HepG2 (cell line): ENCODE measurements around the gene FOXN3. TPM values are rescaled to one million over a fixed set of nuclear protein-coding genes. Genes with fewer than 3 reads are reported as not detected.

Experiments used
- ESRRA ChIP-seq: sonication (generic); formaldehyde crosslinking; IDR thresholded peaks from 2 replicates; pipeline ENCODE4 v1.5.1; 2020; ENCODE audit warnings: mild to moderate bottlenecking, low read depth, missing genetic modification reagents
- KAT7 ChIP-seq: IDR thresholded peaks from 2 replicates; pipeline ENCODE4 v1.6.1; 2018; ENCODE audit warnings: borderline replicate concordance, missing compliant biosample characterization
- RELA ChIP-seq: sonication (generic); formaldehyde crosslinking; IDR thresholded peaks from 2 replicates; pipeline ENCODE4 v1.4.0; 2020; ENCODE audit warnings: missing genetic modification reagents
- SP5 ChIP-seq: IDR thresholded peaks from 2 replicates; pipeline ENCODE4 v1.6.1; 2016; ENCODE audit warnings: low read depth, borderline replicate concordance
- ZFP41 ChIP-seq: sonication (generic); formaldehyde crosslinking; IDR thresholded peaks from 2 replicates; pipeline ENCODE4 v1.4.0; 2020; ENCODE audit warnings: mild to moderate bottlenecking, missing genetic modification reagents, borderline replicate concordance
- ZMYM4 ChIP-seq: sonication (generic); formaldehyde crosslinking; IDR thresholded peaks from 2 replicates; pipeline ENCODE4 v1.8.1; 2023; ENCODE audit warnings: mild to moderate bottlenecking, missing genetic modification reagents
- ZNF142 ChIP-seq: sonication (generic); formaldehyde crosslinking; IDR thresholded peaks from 2 replicates; pipeline ENCODE4 v1.4.0; 2020; ENCODE audit warnings: missing genetic modification reagents
- ZNF230 ChIP-seq: sonication (generic); formaldehyde crosslinking; IDR thresholded peaks from 2 replicates; pipeline ENCODE4 v1.4.0; 2020; ENCODE audit warnings: mild to moderate bottlenecking, missing genetic modification reagents
- ZNF614 ChIP-seq: IDR thresholded peaks from 2 replicates; pipeline ENCODE4 v1.6.1; 2018; ENCODE audit warnings: missing biosample characterization, missing genetic modification reagents, inconsistent platforms, borderline replicate concordance
- polyA plus RNA-seq, 8 experiments: library from polyadenylated mRNA; depleted of rRNA in 3 of 8; stranded (reverse) in 7 of 8; unstranded in 1 of 8; fragments of >200 nt; fragmentation: Illumina TruSeq in 4 of 8; extraction: Trizol in 4 of 8; gene quantifications; 2 replicates each; pipeline versions ENCODE4 v1.2.1 to v1.2.3, GENCODE V29; 2011 to 2016; ENCODE audit warnings: low read depth in 4 of 8, missing spikeins in 1 of 8, mixed read lengths in 1 of 8; ENCODE audit not compliant: insufficient read depth in 1 of 8
- total RNA-seq, 5 experiments: library from RNA; depleted of rRNA; stranded (reverse); fragments of >200 nt; fragmentation: Illumina TruSeq; extraction: Trizol; gene quantifications; 2 replicates each; pipeline ENCODE4 v1.2.3, GENCODE V29; 2016; ENCODE audit warnings: low read depth in 1 of 5
- TF ChIP-seq, protein P1 (sequence below): IDR thresholded peaks from 2 replicates; pipeline ENCODE4 v1.6.1; 2016
- TF ChIP-seq, protein P2 (sequence below): sonication (generic); formaldehyde crosslinking; IDR thresholded peaks from 2 replicates; pipeline ENCODE4 v1.4.0; 2020; ENCODE audit warnings: missing genetic modification reagents
- TF ChIP-seq, protein P3 (sequence below), 2 experiments: sonication (generic) in 1 of 2; formaldehyde crosslinking in 1 of 2; IDR thresholded peaks; 2 replicates each; pipeline versions ENCODE4 v1.6.1 to v1.9.0; 2014 to 2022; ENCODE audit warnings: antibody characterized with exemption in 1 of 2, borderline replicate concordance in 1 of 2, inconsistent platforms in 1 of 2, low read depth in 1 of 2, missing genetic modification reagents in 1 of 2

FOXN3 gene
- total and polyA plus RNA-seq, 2 of the 13 experiments (the other 11 are each of a cell fraction or from before 2014, with no cell fraction given): 32.4 to 70.2 TPM

- TF ChIP-seq, protein P1, sequence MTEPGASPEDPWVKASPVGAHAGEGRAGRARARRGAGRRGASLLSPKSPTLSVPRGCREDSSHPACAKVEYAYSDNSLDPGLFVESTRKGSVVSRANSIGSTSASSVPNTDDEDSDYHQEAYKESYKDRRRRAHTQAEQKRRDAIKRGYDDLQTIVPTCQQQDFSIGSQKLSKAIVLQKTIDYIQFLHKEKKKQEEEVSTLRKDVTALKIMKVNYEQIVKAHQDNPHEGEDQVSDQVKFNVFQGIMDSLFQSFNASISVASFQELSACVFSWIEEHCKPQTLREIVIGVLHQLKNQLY (CRISPR knock-in tag): peak; percentile 36
- TF ChIP-seq KAT7 (CRISPR knock-in tag) (peak; percentile 16; the same call in 1 of the 2 replicates), ZNF230 (CRISPR knock-in tag) (peak; percentile 47; the same call in 1 of the 2 replicates), RELA (CRISPR knock-in tag) (no peak), ZNF142 (CRISPR knock-in tag) (peak; percentile 39; the same call in 1 of the 2 replicates), ESRRA (peak; percentile 80), ZNF614 (peak; percentile 72; the same call in 1 of the 2 replicates), SP5 (no peak; the same call in 1 of the 2 replicates), ZMYM4 (CRISPR knock-in tag) (peak; percentile 81; the same call in 1 of the 2 replicates), ZFP41 (no peak)
- TF ChIP-seq, protein P2, sequence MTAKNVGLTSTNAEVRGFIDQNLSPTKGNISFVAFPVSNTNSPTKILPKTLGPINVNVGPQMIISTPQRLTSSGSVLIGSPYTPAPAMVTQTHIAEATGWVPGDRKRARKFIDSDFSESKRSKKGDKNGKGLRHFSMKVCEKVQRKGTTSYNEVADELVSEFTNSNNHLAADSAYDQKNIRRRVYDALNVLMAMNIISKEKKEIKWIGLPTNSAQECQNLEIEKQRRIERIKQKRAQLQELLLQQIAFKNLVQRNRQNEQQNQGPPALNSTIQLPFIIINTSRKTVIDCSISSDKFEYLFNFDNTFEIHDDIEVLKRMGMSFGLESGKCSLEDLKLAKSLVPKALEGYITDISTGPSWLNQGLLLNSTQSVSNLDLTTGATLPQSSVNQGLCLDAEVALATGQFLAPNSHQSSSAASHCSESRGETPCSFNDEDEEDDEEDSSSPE (CRISPR knock-in tag): 0 out of 2 replicates have a peak, but pooled peaks have one; percentile 29
- TF ChIP-seq, protein P3, sequence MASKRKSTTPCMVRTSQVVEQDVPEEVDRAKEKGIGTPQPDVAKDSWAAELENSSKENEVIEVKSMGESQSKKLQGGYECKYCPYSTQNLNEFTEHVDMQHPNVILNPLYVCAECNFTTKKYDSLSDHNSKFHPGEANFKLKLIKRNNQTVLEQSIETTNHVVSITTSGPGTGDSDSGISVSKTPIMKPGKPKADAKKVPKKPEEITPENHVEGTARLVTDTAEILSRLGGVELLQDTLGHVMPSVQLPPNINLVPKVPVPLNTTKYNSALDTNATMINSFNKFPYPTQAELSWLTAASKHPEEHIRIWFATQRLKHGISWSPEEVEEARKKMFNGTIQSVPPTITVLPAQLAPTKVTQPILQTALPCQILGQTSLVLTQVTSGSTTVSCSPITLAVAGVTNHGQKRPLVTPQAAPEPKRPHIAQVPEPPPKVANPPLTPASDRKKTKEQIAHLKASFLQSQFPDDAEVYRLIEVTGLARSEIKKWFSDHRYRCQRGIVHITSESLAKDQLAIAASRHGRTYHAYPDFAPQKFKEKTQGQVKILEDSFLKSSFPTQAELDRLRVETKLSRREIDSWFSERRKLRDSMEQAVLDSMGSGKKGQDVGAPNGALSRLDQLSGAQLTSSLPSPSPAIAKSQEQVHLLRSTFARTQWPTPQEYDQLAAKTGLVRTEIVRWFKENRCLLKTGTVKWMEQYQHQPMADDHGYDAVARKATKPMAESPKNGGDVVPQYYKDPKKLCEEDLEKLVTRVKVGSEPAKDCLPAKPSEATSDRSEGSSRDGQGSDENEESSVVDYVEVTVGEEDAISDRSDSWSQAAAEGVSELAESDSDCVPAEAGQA (IDR thresholded peaks at IDR 0.05; ENCODE audit: low read depth): no peak
- TF ChIP-seq, protein P3 (CRISPR knock-in tag; IDR thresholded peaks at IDR 0.05; ENCODE audit: borderline replicate concordance): no peak
Observed at GRCh38 chr14:89368490-89369477, 48.2 kb downstream of the FOXN3 start (continued).
